ENCODE results near the gene MAP2K5.
A peak's percentile ranks its signal among the peaks of the same experiment; 100 is the strongest.

MAP2K5 gene

DNA sequence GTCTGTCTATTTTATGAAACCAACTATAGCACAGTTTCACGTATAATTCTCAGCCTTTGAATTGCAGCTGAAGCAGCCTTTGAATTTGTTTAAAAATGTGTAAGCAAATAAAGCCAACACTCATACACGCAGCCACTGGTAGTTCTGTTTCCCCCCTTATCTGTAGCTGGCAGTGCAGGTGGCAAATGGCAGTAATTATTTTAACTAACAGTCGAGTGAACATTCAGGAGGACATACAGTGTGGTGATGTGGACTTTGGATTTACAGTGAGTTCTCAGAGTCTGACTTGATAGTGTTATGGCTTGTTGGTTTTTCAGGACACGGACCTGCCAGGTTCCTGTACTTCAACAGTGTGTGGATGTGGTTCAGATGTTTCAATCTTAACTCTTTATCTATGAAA, 218.8 kb downstream of the MAP2K5 start:
- no peak overlapping the region for H3K4me3 ChIP-seq (ENCODE audit: low read length)
- no peak for TF ChIP-seq CTCF (conservative IDR thresholded peaks at IDR 0.05; ENCODE audit: low read length)
- no peak for DNase-seq (ENCODE audit: low read depth)

GRCh38 chr15:67762610-67763368, 220.3 kb downstream of the MAP2K5 start:
- H3K4me3 ChIP-seq (ENCODE audit: low read length): no peak overlapping the region
- no peak for TF ChIP-seq CTCF (conservative IDR thresholded peaks at IDR 0.05; ENCODE audit: low read length)
- peak; percentile 60 for DNase-seq (ENCODE audit: low read depth)

DNA sequence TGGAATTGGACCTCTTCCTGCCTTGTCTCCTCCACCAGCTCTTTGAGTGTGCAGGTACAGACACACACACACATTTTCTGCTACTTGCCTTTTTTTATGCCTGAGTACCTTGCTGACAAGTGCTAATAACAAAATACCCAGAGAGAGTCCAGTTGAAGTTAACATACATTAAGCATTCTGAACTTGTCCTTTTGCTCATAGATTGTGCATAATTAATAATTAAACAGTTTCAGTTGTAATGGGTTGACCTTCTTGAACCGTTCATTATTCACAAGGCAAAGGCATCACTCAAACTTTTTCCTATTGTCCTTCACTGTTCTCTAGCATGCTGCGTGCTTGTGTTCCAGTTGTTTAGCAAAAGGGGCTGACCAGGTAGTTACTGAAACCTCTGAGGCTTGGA, 223.2 kb downstream of the MAP2K5 start:
- TF ChIP-seq CTCF (conservative IDR thresholded peaks at IDR 0.05; ENCODE audit: low read length): no peak
- no peak overlapping the region for H3K4me3 ChIP-seq (ENCODE audit: low read length)
- DNase-seq (ENCODE audit: low read depth): no peak

DNA sequence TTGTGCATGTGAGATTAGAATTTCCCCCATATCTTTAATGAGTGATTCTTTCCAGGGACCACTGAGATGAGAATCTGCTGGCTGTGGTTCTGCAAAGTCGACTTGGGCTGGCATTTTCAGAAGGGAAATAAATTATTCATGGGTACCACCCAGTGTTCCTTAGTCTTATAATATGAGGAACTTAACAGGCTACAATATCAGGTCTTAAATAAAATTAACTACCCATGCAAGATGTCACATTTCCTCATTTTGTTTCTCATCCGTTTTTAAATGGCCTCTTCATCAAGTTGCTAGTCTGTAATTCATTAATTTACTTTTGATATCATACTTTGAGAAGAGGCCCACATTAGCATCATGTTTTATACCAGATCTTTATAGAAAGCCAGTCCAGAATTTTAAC, 224.5 kb downstream of the MAP2K5 start:
- no peak for TF ChIP-seq CTCF (conservative IDR thresholded peaks at IDR 0.05; ENCODE audit: low read length)
- DNase-seq (ENCODE audit: low read depth): no peak
- no peak overlapping the region for H3K4me3 ChIP-seq (ENCODE audit: low read length)

DNA sequence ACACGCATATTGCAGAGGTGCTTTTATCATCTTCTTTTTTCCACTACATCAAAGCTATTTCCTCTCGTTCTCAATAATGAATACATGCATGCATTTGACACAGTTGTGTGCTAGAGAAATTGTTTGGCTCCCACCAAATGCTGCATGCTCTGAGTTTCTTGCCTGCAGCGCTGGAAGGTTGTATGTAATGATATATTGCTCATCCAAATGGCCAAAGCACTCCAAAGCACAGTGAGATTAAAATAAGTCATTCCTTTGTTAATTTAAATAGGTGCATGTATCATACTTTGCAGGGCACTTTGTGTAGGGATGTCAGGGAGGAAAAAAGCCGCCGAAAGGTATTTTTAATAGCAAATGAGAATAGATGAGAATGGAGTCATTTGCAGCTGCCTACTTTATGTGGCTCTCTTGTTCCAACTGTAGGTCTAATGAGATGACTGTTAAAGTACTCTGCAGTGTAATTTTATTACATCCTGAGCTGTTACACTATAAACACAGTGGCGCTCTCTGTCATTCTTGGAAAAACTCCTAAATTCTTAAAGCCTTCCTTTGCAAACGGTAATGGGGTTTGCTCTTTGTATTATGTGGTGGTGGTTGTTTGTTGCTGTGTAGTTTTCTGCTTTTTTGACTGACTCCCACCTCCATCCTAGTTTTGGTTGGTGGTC, 225.9 kb downstream of the MAP2K5 start:
- no peak for TF ChIP-seq CTCF (conservative IDR thresholded peaks at IDR 0.05; ENCODE audit: low read length)

DNA sequence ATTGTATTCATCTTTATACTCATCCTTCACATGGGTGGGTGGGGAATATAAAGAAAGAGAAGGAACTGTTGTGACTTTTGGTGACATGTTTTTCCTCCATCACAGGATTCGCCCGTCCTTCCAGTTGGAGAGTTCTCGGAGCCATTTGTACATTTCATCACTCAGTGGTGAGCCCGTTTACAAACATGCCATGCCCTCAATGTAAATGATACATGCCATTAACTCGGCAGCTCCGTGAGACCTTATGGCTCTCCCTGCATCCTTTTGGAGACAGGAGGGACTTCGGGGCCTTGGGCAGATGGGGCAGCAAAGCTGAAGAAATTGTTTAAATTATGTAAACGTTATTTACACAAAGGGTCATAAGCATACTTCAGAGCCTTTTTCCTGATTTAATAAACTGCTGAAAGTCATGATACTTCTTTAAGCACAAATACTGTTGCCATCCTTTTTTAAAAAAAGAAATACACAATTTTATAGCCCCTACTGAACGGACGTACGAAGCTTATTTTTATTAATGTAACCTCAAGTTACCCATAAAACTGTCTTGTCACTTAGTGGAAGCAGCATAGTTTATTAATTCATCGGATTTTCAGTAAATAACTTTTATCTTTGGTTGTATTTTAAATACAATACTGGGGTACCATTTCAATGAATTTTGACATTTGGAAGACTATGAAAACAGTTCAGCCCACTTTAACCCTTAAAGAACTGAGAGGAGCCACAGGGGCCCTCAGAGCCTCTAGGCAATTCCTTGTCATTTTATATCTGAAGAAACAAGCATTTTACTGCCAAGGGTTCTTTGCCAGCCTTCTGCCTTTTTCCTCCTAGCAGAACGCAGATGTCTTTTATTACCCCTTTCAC, 227.2 kb downstream of the MAP2K5 start:
- no peak for DNase-seq (ENCODE audit: low read depth)
- no peak for TF ChIP-seq CTCF (conservative IDR thresholded peaks at IDR 0.05; ENCODE audit: low read length)
- no peak overlapping the region for H3K4me3 ChIP-seq (ENCODE audit: low read length)

More for the DNA sequence above, 225.9 kb downstream of the MAP2K5 start:
- DNase-seq (ENCODE audit: low read depth): no peak
- H3K4me3 ChIP-seq (ENCODE audit: low read length): no peak overlapping the region

All from AG10803 (cell line).